ENCODE results near the gene ADCY5.
A peak's percentile ranks its signal among the peaks of the same experiment; 100 is the strongest.

Gene ADCY5

DNA sequence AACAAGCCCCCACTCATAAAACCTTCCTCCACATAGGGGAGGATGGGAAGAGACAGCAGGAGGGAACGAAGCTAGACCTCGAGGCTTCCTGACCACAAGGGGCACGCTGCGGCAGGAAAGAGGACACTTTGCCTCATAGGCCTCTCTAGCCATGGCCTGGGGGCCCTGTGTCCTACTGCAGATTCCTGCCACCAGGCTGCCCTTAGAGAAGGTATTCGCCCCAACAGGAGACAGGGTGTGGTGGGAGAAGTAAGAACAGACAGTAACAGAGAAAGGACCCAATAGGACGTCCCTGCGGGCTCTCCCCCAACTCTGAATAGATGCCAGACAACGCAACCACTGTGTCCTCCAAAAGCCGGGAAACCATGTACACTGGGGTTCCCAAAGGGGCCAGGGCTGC is 36.8 kb downstream of the ADCY5 start:
- peak overlapping the region in 2 of 11 experiments; percentile 5 to 61; a peak in 1 of 22 replicates for H3K27ac ChIP-seq
- peaks cover 0 to 14% (median 0%) of the 10 kb centered on the region in 11 experiments; a peak in 4 of 22 replicates for H3K27me3 ChIP-seq
- no peak for TF ChIP-seq Cebpa-rat (IDR thresholded peaks at IDR 0.05)
- H3K4me1 ChIP-seq: peaks cover 24 to 85% (median 82%) of the 10 kb centered on the region in 10 experiments
- no peak overlapping the region for H3K4me3 ChIP-seq
- H3K4me2 ChIP-seq: peak overlapping the region; percentile 77 to 95 (median 83); a peak in 21 of 22 replicates
- H4K20me1 ChIP-seq: no peaks in the 10 kb centered on the region
- no peaks in the 10 kb centered on the region for H3K36me3 ChIP-seq
- peak overlapping the region in 3 of 11 experiments; percentile 19 to 34 (median 29); a peak in 4 of 22 replicates for H3K9ac ChIP-seq
- no peaks in the 10 kb centered on the region for H3K9me3 ChIP-seq (replicated peaks in 1 of 11)

DNA sequence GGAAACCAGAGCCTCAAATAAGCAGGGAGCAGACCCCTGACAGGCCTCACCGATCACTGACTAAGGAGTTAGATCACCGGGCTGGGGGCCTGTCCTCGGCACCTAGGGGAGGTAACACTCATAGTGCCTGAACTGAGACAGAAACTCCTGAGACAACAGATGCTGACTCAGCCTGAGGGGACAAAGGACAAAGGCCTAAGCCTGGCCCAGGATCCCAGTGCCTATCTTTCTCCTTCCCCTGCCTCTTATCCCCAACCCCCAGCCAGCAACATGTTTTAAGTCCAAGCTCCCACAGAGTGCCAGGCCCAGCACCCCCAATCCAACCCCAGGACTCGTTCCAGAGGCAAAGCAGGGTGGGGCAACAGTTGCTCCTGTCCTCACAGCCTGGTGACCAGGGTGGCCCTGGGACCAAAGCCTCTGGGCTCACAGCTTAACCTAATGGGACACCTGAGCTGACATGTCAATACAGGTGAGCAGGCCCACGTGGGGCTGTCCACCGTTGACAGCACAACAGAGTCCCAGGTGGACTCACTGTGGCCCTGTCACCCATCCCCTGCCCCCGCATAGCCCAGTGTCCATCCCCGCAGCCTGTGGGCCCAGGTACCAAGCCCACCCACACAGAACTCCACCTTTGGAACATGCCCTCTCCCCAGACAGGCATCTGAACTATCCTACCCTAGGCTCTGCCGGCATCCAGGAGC is 37.4 kb downstream of the ADCY5 start:
- Histone ChIP-seq H3K4me1 (peaks cover 24 to 82% (median 76%) of the 10 kb centered on the region in 10 experiments), H3K36me3 (no peaks in the 10 kb centered on the region), H3K27me3 (peaks cover 0 to 14% (median 0%) of the 10 kb centered on the region in 11 experiments; a peak in 4 of 22 replicates), H3K9ac (peak overlapping the region in 2 of 11 experiments; percentile 15 to 29; a peak in 2 of 22 replicates), H3K4me3 (no peak overlapping the region), H4K20me1 (no peaks in the 10 kb centered on the region), H3K27ac (0 out of 22 replicates have a peak overlapping the region, but pooled peaks of 1 of the 11 experiments have one; percentile 61), H3K9me3 (replicated peaks in 1 of 11) (no peaks in the 10 kb centered on the region), H3K4me2 (peak overlapping the region; percentile 12 to 95 (median 80); a peak in 19 of 22 replicates)
- no peak for TF ChIP-seq Cebpa-rat (IDR thresholded peaks at IDR 0.05)

DNA sequence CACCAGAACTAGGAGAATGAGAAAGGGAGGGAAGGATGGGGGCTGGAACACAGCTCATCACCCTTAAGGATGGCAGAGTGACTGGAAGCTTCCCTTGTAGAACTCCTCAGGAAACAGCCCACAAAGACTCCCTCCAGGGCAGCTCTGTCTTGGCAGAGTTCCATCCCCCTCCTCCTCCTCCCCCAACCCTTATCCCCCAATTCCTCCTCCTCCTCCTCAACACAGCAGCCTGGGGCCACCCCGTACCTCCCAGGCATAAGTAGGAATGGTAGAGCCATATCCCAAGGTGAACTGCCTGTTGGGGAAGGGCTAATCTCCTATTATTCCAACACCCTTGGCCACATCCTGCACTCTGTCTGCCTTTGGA is 38.8 kb downstream of the ADCY5 start:
- Histone ChIP-seq H3K36me3 (no peaks in the 10 kb centered on the region), H3K27ac (no peak overlapping the region), H3K4me1 (peaks cover 20 to 77% (median 62%) of the 10 kb centered on the region in 10 experiments), H3K4me2 (peak overlapping the region in 8 of 11 experiments; percentile 42 to 95 (median 84); a peak in 16 of 22 replicates), H3K4me3 (no peak overlapping the region), H4K20me1 (no peaks in the 10 kb centered on the region), H3K27me3 (peaks cover 0 to 14% (median 0%) of the 10 kb centered on the region in 11 experiments; a peak in 4 of 22 replicates), H3K9ac (no peak overlapping the region), H3K9me3 (replicated peaks in 1 of 11) (no peaks in the 10 kb centered on the region)
- no peak for TF ChIP-seq Cebpa-rat (IDR thresholded peaks at IDR 0.05)

DNA sequence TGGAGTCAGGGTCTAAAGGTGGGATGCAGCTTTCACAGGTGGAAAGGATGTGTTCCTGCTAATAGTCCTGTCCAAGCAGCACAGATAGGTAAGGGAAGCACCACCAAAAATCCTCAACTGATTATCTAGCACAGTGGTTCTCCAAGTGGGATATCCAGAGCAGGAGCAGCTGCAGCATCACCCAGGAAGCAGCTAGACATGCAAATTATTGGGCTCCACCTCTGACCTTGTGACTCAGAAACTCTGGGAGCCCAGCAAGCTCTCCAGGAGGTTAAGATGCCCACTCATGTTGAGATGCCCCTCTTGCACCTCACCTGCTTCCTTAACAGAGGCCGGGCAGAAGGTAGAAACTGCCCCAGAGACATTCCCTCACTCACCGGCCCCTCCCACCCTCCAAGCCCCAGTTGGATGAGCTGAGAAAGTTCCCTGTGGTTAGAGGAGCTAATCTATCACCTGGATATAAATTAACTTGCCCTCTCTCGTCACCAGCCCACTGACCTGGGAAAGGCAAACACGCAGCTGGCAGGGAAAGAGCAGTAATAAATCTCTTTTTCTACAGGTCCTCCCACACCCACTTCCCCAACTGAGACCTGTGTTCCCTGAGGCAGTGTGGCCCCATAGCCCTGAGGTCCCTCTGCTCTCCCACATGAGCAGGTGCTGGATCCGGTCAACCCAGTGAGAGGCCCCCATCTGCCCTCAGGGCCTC is 39.3 kb downstream of the ADCY5 start:
- Histone ChIP-seq H4K20me1 (no peaks in the 10 kb centered on the region), H3K4me3 (no peak overlapping the region), H3K27ac (no peak overlapping the region), H3K4me2 (peak overlapping the region in 8 of 11 experiments; percentile 42 to 95 (median 84); a peak in 16 of 22 replicates), H3K27me3 (peaks cover 0 to 14% (median 0%) of the 10 kb centered on the region in 11 experiments; a peak in 4 of 22 replicates), H3K9me3 (replicated peaks in 1 of 11) (no peaks in the 10 kb centered on the region), H3K9ac (no peak overlapping the region), H3K36me3 (no peaks in the 10 kb centered on the region), H3K4me1 (peaks cover 16 to 71% (median 57%) of the 10 kb centered on the region in 10 experiments)
- TF ChIP-seq Cebpa-rat (IDR thresholded peaks at IDR 0.05): no peak

DNA sequence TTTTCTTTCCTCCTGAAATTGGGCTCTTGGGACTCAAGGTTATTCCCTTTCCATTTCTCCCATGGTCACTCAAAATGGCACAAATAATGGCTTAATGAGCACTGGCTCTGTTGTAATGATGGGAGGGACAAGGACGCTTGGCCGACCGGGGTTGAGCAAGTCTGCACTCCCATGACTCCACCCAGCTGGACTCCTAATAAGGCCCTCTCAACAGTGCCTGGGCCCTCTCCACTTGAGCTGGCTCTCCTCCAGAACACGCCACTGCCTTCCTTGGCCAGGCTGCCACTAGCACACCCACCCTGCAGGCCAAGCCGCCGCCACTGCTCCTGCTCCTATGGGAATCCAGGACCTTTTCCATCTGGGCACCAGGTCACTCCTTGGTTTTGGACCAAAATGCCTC is 42.3 kb downstream of the ADCY5 start:
- Histone ChIP-seq H3K36me3 (no peaks in the 10 kb centered on the region), H3K27me3 (no peaks in the 10 kb centered on the region), H3K27ac (no peak overlapping the region), H3K4me1 (peaks cover 0 to 41% (median 27%) of the 10 kb centered on the region in 10 experiments; a peak in 16 of 20 replicates), H3K4me2 (peak overlapping the region in 3 of 11 experiments; percentile 6 to 30 (median 17); a peak in 3 of 22 replicates), H3K9ac (no peak overlapping the region), H3K9me3 (replicated peaks in 1 of 11) (no peaks in the 10 kb centered on the region), H4K20me1 (no peaks in the 10 kb centered on the region), H3K4me3 (no peak overlapping the region)
- TF ChIP-seq Cebpa-rat (IDR thresholded peaks at IDR 0.05): no peak

DNA sequence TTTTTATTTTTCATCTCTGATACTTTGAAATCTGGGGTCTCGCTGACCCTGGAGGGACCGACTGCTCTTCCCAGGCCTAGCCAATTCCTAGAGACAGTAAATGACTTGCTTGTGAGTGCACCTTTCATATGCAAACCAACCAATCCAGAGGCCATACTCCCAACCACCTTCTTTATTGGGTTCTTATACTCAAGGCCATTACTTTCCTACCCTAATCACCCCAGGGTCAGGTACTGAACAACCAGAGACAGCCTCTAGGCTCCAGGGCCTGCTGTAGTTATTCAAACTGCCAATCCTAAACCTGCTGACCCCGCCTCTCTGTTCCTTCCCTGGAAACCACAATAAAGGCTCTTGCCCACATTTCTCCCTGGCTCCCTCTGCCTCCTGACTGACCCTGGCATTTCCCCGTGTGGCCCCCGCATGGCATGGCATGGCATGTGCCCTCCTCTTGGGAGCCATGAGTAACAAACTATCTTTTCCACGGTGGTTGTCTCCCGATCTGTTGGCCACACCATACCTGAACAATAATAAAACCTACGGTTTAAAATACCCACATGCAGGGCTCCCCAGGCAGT is 42.9 kb downstream of the ADCY5 start:
- Histone ChIP-seq H3K9me3 (replicated peaks in 1 of 11) (no peaks in the 10 kb centered on the region), H3K27ac (no peak overlapping the region), H3K4me3 (no peak overlapping the region), H4K20me1 (no peaks in the 10 kb centered on the region), H3K9ac (no peak overlapping the region), H3K36me3 (no peaks in the 10 kb centered on the region), H3K4me2 (peak overlapping the region in 4 of 11 experiments; percentile 3 to 30 (median 12); a peak in 3 of 22 replicates), H3K27me3 (no peaks in the 10 kb centered on the region), H3K4me1 (peaks cover 0 to 35% (median 21%) of the 10 kb centered on the region in 10 experiments; a peak in 14 of 20 replicates)
- TF ChIP-seq Cebpa-rat (IDR thresholded peaks at IDR 0.05): no peak

DNA sequence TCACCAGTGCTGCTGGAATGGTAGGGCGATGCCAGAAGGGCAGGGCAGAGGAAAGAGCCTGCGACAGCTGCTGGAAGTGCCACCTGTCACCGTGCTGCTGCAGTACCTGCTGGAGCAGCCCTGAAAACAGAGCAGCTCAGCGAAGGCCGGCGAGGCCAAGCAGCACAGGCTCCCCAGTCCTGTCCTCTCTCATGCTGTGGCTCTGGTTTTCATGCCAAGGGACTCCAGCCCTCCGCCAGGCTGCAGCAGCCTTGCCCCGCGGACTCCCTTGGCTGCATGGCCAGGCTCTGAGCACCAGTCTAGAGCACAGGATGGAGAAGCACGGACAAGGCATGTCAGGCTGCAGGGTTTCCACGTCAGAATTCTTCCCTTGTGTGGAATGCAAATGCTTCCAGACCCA is 43.9 kb downstream of the ADCY5 start:
- TF ChIP-seq Cebpa-rat (IDR thresholded peaks at IDR 0.05): no peak
- H3K27me3 ChIP-seq: no peaks in the 10 kb centered on the region
- no peak overlapping the region for H3K4me2 ChIP-seq

DNA sequence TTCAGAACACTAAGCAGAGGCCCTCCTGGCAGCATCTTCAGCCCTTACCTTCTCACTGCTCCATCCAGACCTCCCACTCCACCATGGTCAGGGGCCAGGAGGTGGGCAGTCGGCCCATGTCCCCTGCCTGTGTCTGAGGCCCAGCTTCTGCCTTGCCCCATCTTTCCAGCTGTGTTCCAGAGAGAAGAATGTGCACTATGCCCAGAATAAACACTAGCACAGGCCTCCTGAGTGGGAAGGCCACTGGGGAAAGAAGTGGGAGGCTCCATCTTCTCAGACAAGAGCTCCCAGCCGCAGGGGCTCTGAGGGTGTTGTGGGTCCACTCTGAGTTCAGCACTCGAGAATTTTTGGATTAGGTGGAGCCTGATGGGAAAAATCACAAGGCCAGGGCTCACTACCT is 44.5 kb downstream of the ADCY5 start:
- no peak overlapping the region for H3K27ac ChIP-seq
- no peak overlapping the region for H3K4me2 ChIP-seq
- H3K9ac ChIP-seq: no peak overlapping the region
- H3K27me3 ChIP-seq: no peaks in the 10 kb centered on the region
- no peaks in the 10 kb centered on the region for H3K36me3 ChIP-seq
- H3K9me3 ChIP-seq (replicated peaks in 1 of 11): no peaks in the 10 kb centered on the region
- H4K20me1 ChIP-seq: no peaks in the 10 kb centered on the region
- no peak overlapping the region for H3K4me3 ChIP-seq
- H3K4me1 ChIP-seq: peaks cover 0 to 19% (median 5%) of the 10 kb centered on the region in 10 experiments; a peak in 13 of 20 replicates
- TF ChIP-seq Cebpa-rat (IDR thresholded peaks at IDR 0.05): no peak

More for the DNA sequence above, 43.9 kb downstream of the ADCY5 start:
- Histone ChIP-seq H3K4me1 (peaks cover 0 to 25% (median 11%) of the 10 kb centered on the region in 10 experiments; a peak in 13 of 20 replicates), H3K27ac (no peak overlapping the region), H3K4me3 (no peak overlapping the region), H3K9ac (no peak overlapping the region), H3K9me3 (replicated peaks in 1 of 11) (no peaks in the 10 kb centered on the region), H4K20me1 (no peaks in the 10 kb centered on the region), H3K36me3 (no peaks in the 10 kb centered on the region)
